H1 (cell line): ENCODE data around the gene GNS. TPM values are rescaled to one million over a fixed set of nuclear protein-coding genes. Genes with fewer than 3 reads are reported as not detected.

Experiments
- CTCF ChIA-PET: fragments of 300-600 bp; sonication (Branson Sonifier 250); formaldehyde crosslinking; loops from one replicate; lab custom pipeline; 2021; ENCODE audit not compliant: partially characterized antibody; lab: Charles Lee
- POLR2A ChIA-PET: fragments of 300-600 bp; sonication (Branson Sonifier 250); formaldehyde crosslinking; loops from one replicate; lab custom pipeline; 2021; ENCODE audit warnings: inconsistent platforms; ENCODE audit not compliant: partially characterized antibody; lab: Charles Lee
- DNase-seq, 2 experiments: peaks; one replicate each; pipeline versions ENCODE4 v3.0.0 to v3.0.0-alpha.2; 2010 to 2022; ENCODE audit warnings: low spot score in 2 of 2, low read depth in 1 of 2, mixed read lengths in 1 of 2
- FAIRE-seq: peaks from 2 replicates; lab custom pipeline; 2011; peaks lifted over from hg19 to GRCh38; lab: Jason Lieb, UNC
- H2AFZ ChIP-seq: 2 replicates; pipeline ENCODE4 v1.8.1; 2012; ENCODE audit warnings: low read length, inconsistent platforms
- H2AK5ac ChIP-seq: 2 replicates; pipeline ENCODE4 v1.6.1; 2013; ENCODE audit warnings: low read depth, low read length
- H2BK120ac ChIP-seq: replicated peaks from 2 replicates; pipeline ENCODE3; 2013; ENCODE audit warnings: low read depth, low read length, inconsistent platforms
- H2BK12ac ChIP-seq: 2 replicates; pipeline ENCODE4 v1.6.1; 2013; ENCODE audit warnings: low read depth, low read length
- H2BK15ac ChIP-seq: 2 replicates; pipeline ENCODE4 v1.6.1; 2013; ENCODE audit warnings: low read length
- H2BK20ac ChIP-seq: 2 replicates; pipeline ENCODE4 v1.6.1; 2013; ENCODE audit warnings: low read length
- H2BK5ac ChIP-seq: 2 replicates; pipeline ENCODE4 v1.6.1; 2013; ENCODE audit warnings: low read depth, low read length
- H3K14ac ChIP-seq: 2 replicates; pipeline ENCODE4 v1.6.1; 2013; ENCODE audit warnings: inconsistent platforms; ENCODE audit not compliant: insufficient read length
- H3K18ac ChIP-seq: 2 replicates; pipeline ENCODE4 v1.6.1; 2013; ENCODE audit warnings: low read length; ENCODE audit errors: extremely low read depth
- H3K23ac ChIP-seq: 2 replicates; pipeline ENCODE4 v1.6.1; 2013; ENCODE audit warnings: inconsistent platforms; ENCODE audit not compliant: insufficient read length
- H3K23me2 ChIP-seq: 2 replicates; pipeline ENCODE4 v1.6.1; 2013; ENCODE audit warnings: low read depth, low read length
- H3K27ac ChIP-seq: 2 replicates; pipeline ENCODE4 v1.6.1; 2011; ENCODE audit warnings: low read depth, low read length, inconsistent platforms
- H3K27me3 ChIP-seq, 4 experiments: replicated peaks in 1 of 4; 1 replicate in 1 of 4; 2 replicates in 3 of 4; pipeline versions ENCODE4 v1.6.1 to v1.8.1; 2011 to 2013; ENCODE audit warnings: low read length in 3 of 4, mild to moderate bottlenecking in 3 of 4, inconsistent platforms in 2 of 4, mixed read lengths in 2 of 4, moderate library complexity in 1 of 4; ENCODE audit not compliant: control insufficient read depth in 3 of 4, insufficient read depth in 3 of 4; ENCODE audit errors: extremely low read depth in 1 of 4
- H3K36me3 ChIP-seq, 4 experiments: 2 replicates each; pipeline versions ENCODE4 v1.6.1 to v1.8.1; 2011 to 2013; ENCODE audit warnings: mild to moderate bottlenecking in 4 of 4, low read length in 3 of 4, moderate library complexity in 2 of 4, control low read depth in 1 of 4, inconsistent platforms in 1 of 4; ENCODE audit not compliant: insufficient read depth in 4 of 4, control insufficient read depth in 2 of 4
- H3K4ac ChIP-seq: replicated peaks from 2 replicates; pipeline ENCODE3; 2013; ENCODE audit warnings: low read length, low read depth, mixed read lengths, inconsistent platforms; ENCODE audit not compliant: insufficient read length
- H3K4me1 ChIP-seq, 4 experiments: replicated peaks in 1 of 4; 1 replicate in 1 of 4; 2 replicates in 3 of 4; pipeline versions ENCODE4 v1.6.1 to v1.8.1; 2011 to 2013; ENCODE audit warnings: low read length in 3 of 4, inconsistent platforms in 2 of 4, mixed read lengths in 1 of 4; ENCODE audit not compliant: insufficient read depth in 4 of 4, control insufficient read depth in 3 of 4
- H3K4me2 ChIP-seq, 2 experiments: 2 replicates each; pipeline versions ENCODE4 v1.6.1 to v1.8.1; 2011 to 2013; ENCODE audit warnings: low read depth in 2 of 2, low read length in 2 of 2, control low read depth in 1 of 2, inconsistent platforms in 1 of 2, mild to moderate bottlenecking in 1 of 2; ENCODE audit not compliant: insufficient read depth in 1 of 2
- H3K4me3 ChIP-seq, 4 experiments: fragments of 200-600, 300-600 bp in 1 of 4; sonication (generic), shearing (Covaris generic), sonication (Bioruptor Twin) in 1 of 4; 2 replicates each; pipeline versions ENCODE4 v1.5.1 to v1.8.1; 2011 to 2016; ENCODE audit warnings: low read length in 4 of 4, low read depth in 3 of 4, control low read depth in 2 of 4, inconsistent platforms in 2 of 4, mild to moderate bottlenecking in 2 of 4, mixed read lengths in 1 of 4, moderate library complexity in 1 of 4; ENCODE audit not compliant: insufficient read depth in 2 of 4; ENCODE audit errors: extremely low read depth in 1 of 4
- H3K56ac ChIP-seq: replicated peaks from 2 replicates; pipeline ENCODE3; 2013; ENCODE audit warnings: low read depth, mild to moderate bottlenecking, mixed read lengths, low read length, inconsistent platforms; ENCODE audit not compliant: insufficient read length
- H3K79me1 ChIP-seq: 2 replicates; pipeline ENCODE4 v1.6.1; 2013; ENCODE audit warnings: low read depth, low read length, control low read depth
- H3K79me2 ChIP-seq, 2 experiments: 2 replicates each; pipeline versions ENCODE4 v1.6.1 to v1.8.1; 2012 to 2013; ENCODE audit warnings: low read length in 2 of 2, mild to moderate bottlenecking in 2 of 2, inconsistent platforms in 1 of 2; ENCODE audit not compliant: insufficient read depth in 2 of 2, control insufficient read depth in 1 of 2
- H3K9ac ChIP-seq, 4 experiments: replicated peaks in 1 of 4; 1 replicate in 1 of 4; 2 replicates in 3 of 4; pipeline versions ENCODE4 v1.6.1 to v1.8.1; 2011 to 2013; ENCODE audit warnings: low read depth in 3 of 4, low read length in 3 of 4, control low read depth in 2 of 4, mild to moderate bottlenecking in 2 of 4, moderate library complexity in 2 of 4, inconsistent platforms in 1 of 4; ENCODE audit errors: extremely low read depth in 1 of 4
- H3K9me3 ChIP-seq, 2 experiments: 2 replicates each; pipeline versions ENCODE4 v1.6.1 to v1.8.1; 2012 to 2013; ENCODE audit warnings: mild to moderate bottlenecking in 2 of 2, moderate library complexity in 2 of 2, control low read depth in 1 of 2, inconsistent platforms in 1 of 2, low read depth in 1 of 2, low read length in 1 of 2, mixed read lengths in 1 of 2; ENCODE audit not compliant: insufficient read depth in 2 of 2
- H4K20me1 ChIP-seq, 2 experiments: replicated peaks in 1 of 2; 2 replicates each; pipeline versions ENCODE3 to v1.8.1; 2011 to 2013; ENCODE audit warnings: inconsistent platforms in 2 of 2, low read length in 2 of 2, mild to moderate bottlenecking in 1 of 2; ENCODE audit not compliant: insufficient read depth in 2 of 2, control insufficient read depth in 1 of 2
- H4K5ac ChIP-seq: 2 replicates; pipeline ENCODE4 v1.6.1; 2013; ENCODE audit warnings: low read length, low read depth, mixed read lengths, inconsistent platforms; ENCODE audit not compliant: insufficient read length
- H4K8ac ChIP-seq: 2 replicates; pipeline ENCODE4 v1.8.0; 2013; ENCODE audit warnings: mild to moderate bottlenecking, moderate library complexity, low read length, inconsistent platforms; ENCODE audit not compliant: insufficient read depth; ENCODE audit errors: extremely low read depth
- H4K91ac ChIP-seq: replicated peaks from 2 replicates; pipeline ENCODE3; 2013; ENCODE audit warnings: low read length, mixed read lengths, inconsistent platforms; ENCODE audit not compliant: insufficient read length
- CREB1 ChIP-seq: IDR thresholded peaks from 2 replicates; pipeline ENCODE4 v1.6.1; 2012; ENCODE audit warnings: inconsistent platforms
- KDM1A ChIP-seq: fragments of 200-600, 300-600 bp; sonication (generic); IDR thresholded peaks from 2 replicates; pipeline ENCODE4 v1.7.1; 2016; ENCODE audit warnings: mild to moderate bottlenecking, low read length, borderline replicate concordance
- NANOG ChIP-seq: IDR thresholded peaks from 2 replicates; pipeline ENCODE4 v1.6.1; 2011; ENCODE audit warnings: low read length, low read depth, mild to moderate bottlenecking, inconsistent platforms; ENCODE audit not compliant: insufficient read depth, poor library complexity, severe bottlenecking
- TCF12 ChIP-seq: IDR thresholded peaks from 2 replicates; pipeline ENCODE4 v1.6.1; 2011; ENCODE audit warnings: low read depth, mild to moderate bottlenecking, low read length
- ZNF274 ChIP-seq: IDR thresholded peaks from 2 replicates; pipeline ENCODE4 v1.7.0; 2012; ENCODE audit warnings: low read length, borderline replicate concordance; ENCODE audit errors: extremely low read depth
- WGBS, 2 experiments: shearing (Covaris generic) in 1 of 2; methylation state at CpG; one replicate each; pipeline versions ENCODE4 v1.1.6 to v1.1.7; 2013 to 2015; ENCODE audit warnings: low lambda C conversion rate in 2 of 2, mixed read lengths in 2 of 2, inconsistent platforms in 1 of 2, low coverage in 1 of 2, missing lambda C conversion rate in 1 of 2; ENCODE audit not compliant: insufficient replicate concordance in 2 of 2, insufficient coverage in 1 of 2, insufficient read length in 1 of 2; ENCODE audit errors: extremely low coverage in 1 of 2, missing lambda C conversion rate in 1 of 2; 5-methylcytosine and 5-hydroxymethylcytosine counted together
- polyA plus RNA-seq, 7 experiments: library from polyadenylated mRNA; depleted of rRNA in 3 of 7; stranded (reverse) in 5 of 7; unstranded in 2 of 7; fragments of >200 nt in 5 of 7; fragments of 200-250 nt in 2 of 7; gene quantifications; 1 replicate in 5 of 7; 2 replicates in 1 of 7; 4 replicates in 1 of 7; pipeline versions ENCODE4 v1.2.1 to v1.2.3, GENCODE V29; 2011 to 2013; ENCODE audit warnings: missing spikeins in 2 of 7, mixed read lengths in 2 of 7
- total RNA-seq: library from RNA; stranded (reverse); fragmentation: NEBNext Ultra II Directional; extraction: Animal tissue kit (Norgen Biotek cat#: 25700); gene quantifications from 2 replicates; pipeline ENCODE4 v1.2.1, GENCODE V29; 2021

GNS gene
- total and polyA plus RNA-seq, 2 of the 8 experiments (the other 6 are each of a cell fraction or from before 2014, with no cell fraction given) = 16.0 to 28.5 TPM

GRCh38 chr12:64678835-64679234, 80.4 kb downstream of the GNS start:
- Histone ChIP-seq H2BK12ac (no peak overlapping the region), H4K5ac (no peak overlapping the region), H3K4me3 (no peak overlapping the region), H2AFZ (no peak overlapping the region), H3K79me1 (peaks cover 16% of the 10 kb centered on the region; the same call in 1 of the 2 replicates), H2AK5ac (no peak overlapping the region), H3K36me3 (no peaks in the 10 kb centered on the region), H3K23me2 (no peaks in the 10 kb centered on the region), H3K56ac (no peak overlapping the region), H3K27ac (no peak overlapping the region), H3K79me2 (peaks cover 4 to 81% of the 10 kb centered on the region in 2 experiments; a peak in 3 of 4 replicates), H2BK15ac (no peak overlapping the region), H3K18ac (no peak overlapping the region), H3K14ac (no peak overlapping the region), H3K27me3 (no peaks in the 10 kb centered on the region), H3K9ac (no peak overlapping the region), H3K23ac (no peak overlapping the region), H2BK5ac (no peak overlapping the region), H4K20me1 (peaks cover 6 to 21% of the 10 kb centered on the region in 2 experiments), H2BK120ac (no peak overlapping the region), H4K8ac (no peak overlapping the region; the same call in 1 of the 2 replicates), H3K4me2 (no peak overlapping the region), H3K9me3 (no peaks in the 10 kb centered on the region), H2BK20ac (no peak overlapping the region), H4K91ac (no peak overlapping the region), H3K4me1 (peaks cover 2 to 18% (median 12%) of the 10 kb centered on the region in 4 experiments), H3K4ac (no peak overlapping the region)
- WGBS, 2 experiments = 92% methylated on average over 5 of the region's 5 CpGs; no CpG with 5 or more reads in 1 of the 2 experiments
- no peak for TF ChIP-seq ZNF274
- TF ChIP-seq KDM1A = no peak
- no peak for TF ChIP-seq TCF12
- no peak for TF ChIP-seq CREB1
- TF ChIP-seq NANOG = no peak
- DNase-seq (no peak), FAIRE-seq (no peak)
- ChIA-PET POLR2A (interaction anchor here (0.6 to 1.4 kb wide), 2 partner anchors 55 to 109 kb away, joined by 3 read pairs; no protein-coding TSS in a partner anchor), CTCF (interaction anchor here (0.7 to 5.8 kb wide), 8 partner anchors 9 to 133 kb away, joined by 3 to 39 read pairs (median 7); no protein-coding TSS in a partner anchor)
